Measurements from ENCODE around the gene DLGAP1. TPM values are rescaled to one million over a fixed set of nuclear protein-coding genes. Genes with fewer than 3 reads are reported as not detected.
"Not testable (repeated sequence)": the region's sequence is repeated elsewhere in the genome, so short reads cannot be mapped to it uniquely, and the experiment has no call there.

DLGAP1 gene
- total and polyA plus RNA-seq, 2 experiments from 2014 or later: 17.0 to 48.5 TPM

GRCh38 chr18:4311945-4312344 is 143.2 kb downstream of the DLGAP1 start:
- H3K4me1 ChIP-seq (ENCODE audit: insufficient read depth): peaks cover 44% of the 10 kb centered on the region
- H3K79me2 ChIP-seq (replicated peaks; ENCODE audit: insufficient read depth); H4K20me1 ChIP-seq (replicated peaks; ENCODE audit: insufficient read depth); H3K27ac ChIP-seq (ENCODE audit: low read depth); H3K9me3 Mint-ChIP-seq; H3K4me3 ChIP-seq; H3K4me2 ChIP-seq; H3K9me2 ChIP-seq (ENCODE audit: insufficient read depth); H2AFZ ChIP-seq; H3K36me3 ChIP-seq (ENCODE audit: insufficient read depth); DNase-seq (ENCODE audit: low spot score); H3K4me3 Mint-ChIP-seq; H3K27me3 Mint-ChIP-seq (ENCODE audit: insufficient read depth, low read depth, poor library complexity); H3F3A ChIP-seq (replicated peaks; ENCODE audit: low read depth); H3K27ac Mint-ChIP-seq; H3K36me3 Mint-ChIP-seq (ENCODE audit: low read depth); ATAC-seq; H3K27me3 ChIP-seq (ENCODE audit: insufficient read depth): not testable (repeated sequence)
- peaks cover 49% of the 10 kb centered on the region for H3K4me1 Mint-ChIP-seq

GRCh38 chr18:4311136-4311535 is 144.0 kb downstream of the DLGAP1 start:
- TF ChIP-seq EZH2phosphoT487 (IDR thresholded peaks at IDR 0.05; ENCODE audit: unreplicated experiment) (no peak), CTCF (conservative IDR thresholded peaks at IDR 0.05; ENCODE audit: low read depth in 2 of 2) (no peak), JUNB (IDR thresholded peaks at IDR 0.05; ENCODE audit: unreplicated experiment) (no peak), ZNF331 (CRISPR knock-in tag; IDR thresholded peaks at IDR 0.05; ENCODE audit: low read depth) (no peak), STAT1 (IDR thresholded peaks at IDR 0.05; ENCODE audit: unreplicated experiment) (no peak), REST (IDR thresholded peaks at IDR 0.05; ENCODE audit: unreplicated experiment) (no peak), EZH2 (IDR thresholded peaks at IDR 0.05; ENCODE audit: low read depth, unreplicated experiment) (no peak), ZNF462 (CRISPR knock-in tag; IDR thresholded peaks at IDR 0.05) (no peak)
- H3K4me1 Mint-ChIP-seq: peaks cover 50% of the 10 kb centered on the region
- no peaks in the 10 kb centered on the region for H3F3A ChIP-seq (replicated peaks; ENCODE audit: low read depth)
- no peak overlapping the region for H3K4me3 Mint-ChIP-seq
- H3K27me3 ChIP-seq (ENCODE audit: insufficient read depth): no peaks in the 10 kb centered on the region
- H3K36me3 ChIP-seq (ENCODE audit: insufficient read depth): no peaks in the 10 kb centered on the region
- H3K27me3 Mint-ChIP-seq (ENCODE audit: insufficient read depth, low read depth, poor library complexity): no peaks in the 10 kb centered on the region
- H3K4me2 ChIP-seq: no peak overlapping the region
- DNase-seq (ENCODE audit: low spot score): no peak
- peaks cover 44% of the 10 kb centered on the region for H3K4me1 ChIP-seq (ENCODE audit: insufficient read depth)
- no peak for ATAC-seq
- no peaks in the 10 kb centered on the region for H3K9me2 ChIP-seq (ENCODE audit: insufficient read depth)
- H3K36me3 Mint-ChIP-seq (ENCODE audit: low read depth): peaks cover 6% of the 10 kb centered on the region; the same call in 2 of the 3 replicates
- H3K27ac ChIP-seq (ENCODE audit: low read depth): no peak overlapping the region
- H3K9me3 Mint-ChIP-seq: peaks cover 2% of the 10 kb centered on the region; the same call in 2 of the 3 replicates
- no peaks in the 10 kb centered on the region for H4K20me1 ChIP-seq (replicated peaks; ENCODE audit: insufficient read depth)
- no peaks in the 10 kb centered on the region for H3K79me2 ChIP-seq (replicated peaks; ENCODE audit: insufficient read depth)
- no peak overlapping the region for H3K27ac Mint-ChIP-seq
- no peak overlapping the region for H2AFZ ChIP-seq
- H3K4me3 ChIP-seq: no peak overlapping the region

All from GM23338 (cell line).